Effector memory CD4-positive, alpha-beta T cell (primary cell): ENCODE data around the gene MGA.
"Not testable (repeated sequence)": the region's sequence is repeated elsewhere in the genome, so short reads cannot be mapped to it uniquely, and the experiment has no call there.

Experiments
- DNase-seq, 3 donors: peaks; one replicate each; pipeline ENCODE4 v3.0.0-alpha.2; 2020
- H3K27ac ChIP-seq: 2 replicates; pipeline ENCODE4 v1.7.0; 2013; ENCODE audit warnings: mild to moderate bottlenecking, low read length, moderate library complexity; ENCODE audit not compliant: insufficient read depth, poor library complexity, severe bottlenecking
- H3K27me3 ChIP-seq: replicated peaks from 2 replicates; pipeline ENCODE4 v1.7.0; 2013; ENCODE audit warnings: mild to moderate bottlenecking, low read length; ENCODE audit not compliant: insufficient read depth, control insufficient read depth, poor library complexity, severe bottlenecking
- H3K36me3 ChIP-seq: 2 replicates; pipeline ENCODE4 v1.7.0; 2013; ENCODE audit warnings: mild to moderate bottlenecking, low read length, moderate library complexity; ENCODE audit not compliant: control insufficient read depth, insufficient read depth
- H3K4me1 ChIP-seq: 2 replicates; pipeline ENCODE4 v1.7.0; 2013; ENCODE audit warnings: low read length, mild to moderate bottlenecking; ENCODE audit not compliant: control insufficient read depth, insufficient read depth, poor library complexity, severe bottlenecking
- H3K4me3 ChIP-seq: 2 replicates; pipeline ENCODE4 v1.7.0; 2013; ENCODE audit warnings: low read length, low read depth, mild to moderate bottlenecking; ENCODE audit not compliant: insufficient read depth, poor library complexity, severe bottlenecking
- H3K9me3 ChIP-seq: 2 replicates; pipeline ENCODE4 v1.7.0; 2013; ENCODE audit warnings: mild to moderate bottlenecking, low read length, moderate library complexity; ENCODE audit not compliant: control insufficient read depth

The MGA gene

DNA sequence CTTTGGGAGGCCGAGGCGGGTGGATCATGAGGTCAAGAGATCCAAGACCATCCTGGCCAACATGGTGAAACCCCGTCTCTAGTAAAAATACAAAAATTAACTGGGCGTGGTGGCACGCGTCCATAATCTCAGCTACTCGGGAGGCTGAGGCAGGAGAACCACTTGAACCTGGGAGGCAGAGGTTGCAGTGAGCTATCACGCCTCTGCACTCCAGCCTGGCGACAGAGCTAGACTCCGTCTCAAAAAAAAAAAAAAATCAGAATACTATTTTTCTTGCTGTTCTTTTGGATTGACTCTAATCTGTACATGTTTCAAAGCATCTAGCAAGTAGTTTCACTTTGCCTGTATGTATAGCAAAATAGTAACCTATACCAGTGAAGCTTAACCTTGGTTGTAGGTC, 75.3 kb downstream of the MGA start:
- H3K27me3 ChIP-seq, H3K27ac ChIP-seq, H3K4me1 ChIP-seq, H3K9me3 ChIP-seq, DNase-seq, H3K4me3 ChIP-seq: not testable (repeated sequence)
- H3K36me3 ChIP-seq = peaks cover 60% of the 10 kb centered on the region

DNA sequence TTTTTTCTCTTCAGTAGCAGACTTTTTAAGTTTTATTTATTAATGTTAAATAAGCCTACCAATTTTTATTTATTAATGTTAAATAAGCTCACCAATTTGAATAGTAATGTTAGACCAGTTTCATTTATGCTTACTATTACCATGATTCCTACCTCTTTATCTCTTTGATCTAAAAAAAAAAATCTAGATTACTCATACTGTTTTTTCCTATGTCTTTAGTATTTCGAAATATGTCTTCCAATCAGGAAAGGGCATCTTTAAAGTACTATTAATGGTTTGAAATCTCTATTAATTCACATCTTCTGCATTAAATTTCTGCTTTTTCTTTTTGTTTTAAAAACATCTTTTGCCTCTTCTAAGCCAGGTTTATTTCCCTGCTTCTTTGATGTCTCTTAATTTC, 86.6 kb downstream of the MGA start:
- Histone ChIP-seq H3K36me3 (peaks cover 33% of the 10 kb centered on the region), H3K27ac (no peak overlapping the region), H3K27me3 (no peaks in the 10 kb centered on the region), H3K4me3 (no peak overlapping the region), H3K4me1 (no peaks in the 10 kb centered on the region), H3K9me3 (no peaks in the 10 kb centered on the region)
- DNase-seq = no peak

DNA sequence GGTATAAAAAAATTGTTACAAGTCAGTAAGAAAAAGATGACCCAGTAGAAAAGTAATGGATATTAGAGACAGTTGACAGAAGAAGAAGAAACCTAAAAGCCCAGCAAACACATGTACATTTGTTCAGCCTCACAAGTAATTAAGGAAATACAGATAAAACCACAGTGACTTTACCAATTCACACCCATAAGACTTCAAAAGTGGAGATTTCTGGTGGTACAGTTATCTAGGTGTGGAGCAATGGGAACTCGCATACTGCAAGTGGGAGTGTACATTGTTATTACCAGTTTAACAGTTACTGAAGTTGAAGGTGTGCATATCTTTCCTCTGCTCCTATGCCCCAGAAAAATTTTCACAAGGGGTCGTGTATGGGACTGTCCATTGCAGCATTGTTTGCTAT, 96.0 kb downstream of the MGA start:
- no peak overlapping the region for H3K27ac ChIP-seq
- DNase-seq = no peak
- H3K4me1 ChIP-seq = no peaks in the 10 kb centered on the region
- no peak overlapping the region for H3K4me3 ChIP-seq
- H3K9me3 ChIP-seq = no peaks in the 10 kb centered on the region
- H3K36me3 ChIP-seq = peaks cover 43% of the 10 kb centered on the region
- no peaks in the 10 kb centered on the region for H3K27me3 ChIP-seq

DNA sequence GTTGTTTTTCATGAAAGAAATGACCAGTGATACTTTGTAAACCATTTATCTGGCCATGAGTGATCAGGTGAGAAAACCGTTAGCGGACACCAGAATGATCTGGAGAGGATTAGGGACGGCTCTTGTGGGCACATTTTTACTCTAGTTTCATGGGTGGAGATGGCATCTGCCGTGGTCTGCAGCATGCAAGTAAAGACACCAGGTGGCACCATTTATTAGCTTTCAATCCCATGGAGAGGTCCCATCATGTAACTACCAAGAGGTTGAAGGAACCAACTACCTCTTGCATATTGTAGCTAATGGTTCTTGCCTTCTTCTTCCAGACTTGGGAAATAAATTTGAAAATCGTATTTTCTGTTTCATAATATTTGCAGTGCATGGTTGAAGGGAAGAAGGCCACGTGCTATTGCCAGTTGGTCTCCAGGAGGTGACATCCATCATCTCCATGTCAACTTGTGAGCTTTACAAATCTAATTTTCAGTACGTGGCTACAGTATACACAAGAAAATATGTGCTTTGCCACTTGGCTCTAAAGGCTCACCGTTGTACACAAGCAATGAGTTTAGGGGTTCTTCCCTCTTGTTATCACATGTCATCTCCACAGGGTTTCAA, 112.6 kb downstream of the MGA start:
- no peak overlapping the region for H3K4me3 ChIP-seq
- H3K27ac ChIP-seq = peak overlapping the region; percentile 8
- peaks cover 32% of the 10 kb centered on the region for H3K4me1 ChIP-seq
- peak; percentile 27 to 42 (median 39) for DNase-seq
- H3K36me3 ChIP-seq = peaks cover 9% of the 10 kb centered on the region
- H3K27me3 ChIP-seq = no peaks in the 10 kb centered on the region
- H3K9me3 ChIP-seq = no peaks in the 10 kb centered on the region

DNA sequence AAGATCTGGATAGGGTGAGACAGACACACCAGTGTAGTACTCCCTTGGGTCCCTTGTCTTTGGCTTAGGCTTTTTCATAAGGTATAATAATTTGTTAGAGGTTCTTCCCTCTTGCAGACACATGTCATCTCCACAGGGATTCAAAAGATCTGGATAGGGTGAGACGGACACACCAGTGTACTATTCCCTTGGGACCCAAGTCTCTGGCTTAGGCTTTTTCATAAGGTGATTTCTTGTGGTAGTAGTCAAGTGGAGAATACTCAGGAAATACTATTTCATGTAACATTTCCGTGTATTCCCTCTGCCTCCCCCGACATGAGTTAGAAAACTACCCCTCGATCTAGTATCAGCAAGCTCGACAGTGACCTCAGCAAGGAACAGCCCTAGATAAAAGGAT, 113.1 kb downstream of the MGA start:
- Histone ChIP-seq H3K4me3 (peak overlapping the region; percentile 85), H3K36me3 (peaks cover 6% of the 10 kb centered on the region), H3K4me1 (peaks cover 32% of the 10 kb centered on the region), H3K9me3 (no peaks in the 10 kb centered on the region), H3K27ac (peak overlapping the region; percentile 78), H3K27me3 (no peaks in the 10 kb centered on the region)
- no peak for DNase-seq

DNA sequence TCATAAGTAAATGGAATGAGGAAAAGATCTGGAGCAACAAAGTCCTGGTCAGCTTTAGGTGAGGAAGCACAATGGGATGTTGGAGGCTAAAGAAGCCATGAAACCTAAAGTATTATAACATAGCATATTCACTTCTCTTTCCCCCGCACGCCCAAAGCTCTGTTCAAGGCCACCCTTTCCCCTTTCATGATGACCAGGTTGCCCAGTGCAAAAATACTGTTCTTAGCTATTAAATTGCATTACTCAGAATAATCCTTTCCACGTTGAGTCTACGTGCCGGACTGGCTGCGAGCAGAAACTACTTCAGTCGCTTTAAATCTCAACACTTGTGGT, 113.5 kb downstream of the MGA start:
- Histone ChIP-seq H3K27ac (peak overlapping the region; percentile 78), H3K4me3 (peak overlapping the region; percentile 85), H3K27me3 (no peaks in the 10 kb centered on the region), H3K9me3 (no peaks in the 10 kb centered on the region), H3K4me1 (peaks cover 32% of the 10 kb centered on the region), H3K36me3 (peaks cover 6% of the 10 kb centered on the region)
- no peak for DNase-seq

DNA sequence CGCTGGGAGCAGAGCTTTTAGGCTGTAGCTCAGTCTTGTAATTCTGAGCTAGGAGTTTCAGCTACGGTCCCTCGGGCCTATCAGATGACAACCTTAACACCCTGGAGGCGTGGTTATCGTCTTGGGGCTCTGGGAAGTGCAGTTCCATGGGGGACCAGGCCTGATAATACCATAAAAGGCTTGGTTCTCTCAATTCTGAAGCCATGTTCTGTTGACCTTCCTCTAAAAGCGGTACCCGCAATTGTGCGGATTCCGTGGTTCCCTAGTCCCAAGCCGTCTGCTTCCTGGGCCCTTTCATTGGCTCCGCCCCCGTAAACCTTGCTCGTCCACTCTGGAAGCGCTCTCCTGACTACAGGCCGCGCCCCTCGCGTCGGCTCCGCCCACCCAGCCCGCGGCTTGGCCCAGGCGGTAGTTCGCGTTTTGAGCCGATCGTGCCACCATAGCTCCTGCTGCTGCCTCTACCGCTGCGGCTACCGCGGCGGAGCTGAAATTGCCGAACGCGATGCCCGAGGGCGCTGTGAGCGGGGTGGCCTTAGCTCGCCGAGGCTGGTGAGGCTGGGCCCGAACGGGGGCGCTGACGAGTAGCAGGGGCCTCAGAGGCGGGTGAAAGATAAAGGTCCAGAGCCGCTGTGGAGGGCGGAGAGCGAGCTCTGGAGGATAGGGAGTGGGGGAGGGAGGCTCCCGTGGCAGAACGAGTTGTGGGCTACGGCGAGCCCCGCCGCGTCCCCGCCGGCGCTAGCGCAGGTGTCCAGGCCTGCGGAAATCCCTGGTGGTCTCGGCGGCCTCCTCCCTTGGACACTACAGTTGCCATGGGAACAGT, 114.1 kb downstream of the MGA start, which contains the start of gene MAPKBP1:
Gene MAPKBP1 (plus strand): TSS at position 423 of the 820 bp plus-strand sequence. CDS start 792 bp downstream, outside the sequence.
- H3K4me1 ChIP-seq = peaks cover 32% of the 10 kb centered on the region
- H3K36me3 ChIP-seq = peaks cover 6% of the 10 kb centered on the region
- peak within 1 kb of the TSS; percentile 78 for H3K27ac ChIP-seq

DNA sequence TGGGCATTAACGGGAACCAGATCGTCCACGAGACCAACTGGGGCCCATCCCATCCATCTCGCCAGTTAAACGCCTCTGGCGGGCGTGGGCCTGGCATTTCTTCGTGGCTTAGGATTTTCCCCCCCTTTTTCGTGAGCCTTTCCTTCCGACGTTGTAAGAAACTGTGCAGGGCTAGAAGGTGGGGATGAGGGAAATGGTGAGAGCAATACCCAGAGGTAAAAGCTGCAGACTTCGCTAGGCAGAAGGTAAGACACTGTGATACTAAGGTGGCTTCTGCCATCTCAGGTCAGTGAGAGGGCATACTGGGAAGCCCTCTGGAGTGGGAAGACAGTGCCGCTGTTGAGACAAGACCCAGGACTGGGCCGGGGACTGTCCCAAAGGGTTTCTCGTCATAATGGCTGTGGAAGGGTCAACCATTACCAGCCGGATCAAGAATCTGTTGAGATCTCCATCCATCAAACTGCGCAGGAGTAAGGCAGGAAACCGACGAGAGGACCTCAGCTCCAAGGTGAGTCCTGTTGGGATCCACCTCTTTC, 114.7 kb downstream of the MGA start:
- Histone ChIP-seq H3K36me3 (peaks cover 4% of the 10 kb centered on the region), H3K9me3 (no peaks in the 10 kb centered on the region), H3K4me1 (peaks cover 32% of the 10 kb centered on the region), H3K4me3 (peak overlapping the region; percentile 85), H3K27me3 (no peaks in the 10 kb centered on the region), H3K27ac (peak overlapping the region; percentile 78)
- DNase-seq = no peak

More for the DNA sequence above, 114.1 kb downstream of the MGA start, which contains the start of gene MAPKBP1:
- H3K4me3 ChIP-seq = peak within 1 kb of the TSS; percentile 85
- DNase-seq = peak; percentile 95 to 97 (median 96)
- H3K9me3 ChIP-seq = no peaks in the 10 kb centered on the region
- H3K27me3 ChIP-seq = no peaks in the 10 kb centered on the region

DNA sequence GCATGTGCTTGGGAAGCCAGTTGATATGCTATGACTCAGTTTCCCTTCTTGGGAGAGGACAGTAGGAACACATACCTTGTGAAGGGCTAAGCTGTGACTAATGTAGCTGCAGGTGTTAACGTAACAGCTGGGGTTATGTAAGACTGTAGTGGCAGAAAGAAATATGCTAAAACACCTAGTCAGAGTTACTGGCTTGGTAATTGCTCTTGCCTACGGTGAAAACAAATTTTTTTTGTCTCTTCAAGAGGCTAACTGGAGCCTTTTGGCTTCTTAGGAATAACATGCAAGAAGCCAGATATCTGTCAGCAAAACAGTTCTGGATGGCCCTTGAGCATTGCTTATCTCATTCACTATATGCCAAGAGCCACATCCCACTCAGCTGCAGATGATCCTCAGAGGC, 115.4 kb downstream of the MGA start:
- Histone ChIP-seq H3K4me1 (peaks cover 32% of the 10 kb centered on the region), H3K36me3 (no peaks in the 10 kb centered on the region), H3K9me3 (no peaks in the 10 kb centered on the region), H3K27me3 (no peaks in the 10 kb centered on the region), H3K4me3 (peak overlapping the region; percentile 85), H3K27ac (no peak overlapping the region)
- no peak for DNase-seq

DNA sequence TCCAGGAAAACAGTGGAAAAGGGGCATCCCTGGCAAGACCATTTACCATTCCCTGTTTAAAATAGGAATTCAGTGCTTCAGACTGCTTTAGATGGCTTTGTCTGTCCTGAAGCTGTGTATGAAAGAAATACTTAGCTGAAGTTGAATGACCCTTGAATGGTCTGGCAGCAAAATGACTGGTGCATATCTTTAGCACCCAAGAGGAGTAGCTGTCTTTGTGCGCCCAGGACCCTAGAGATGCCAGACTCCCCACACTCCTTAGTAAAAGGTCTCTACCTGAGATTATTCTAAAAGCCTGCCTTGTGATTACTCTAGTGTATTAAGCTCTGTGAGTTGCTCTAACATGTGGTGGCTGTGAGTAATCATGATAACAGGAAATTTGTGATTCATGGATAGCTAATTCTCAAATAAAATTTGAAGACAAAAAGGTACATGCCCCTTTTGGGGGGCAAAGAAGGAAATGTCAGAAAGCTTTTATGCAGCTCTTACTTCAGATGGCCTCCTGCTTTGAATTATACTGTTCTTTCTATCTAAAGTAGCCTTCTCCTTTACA, 117.3 kb downstream of the MGA start:
- DNase-seq = no peak
- Histone ChIP-seq H3K4me1 (peaks cover 32% of the 10 kb centered on the region), H3K36me3 (no peaks in the 10 kb centered on the region), H3K27ac (no peak overlapping the region), H3K27me3 (no peaks in the 10 kb centered on the region), H3K9me3 (no peaks in the 10 kb centered on the region), H3K4me3 (no peak overlapping the region)
